GM03348 (cell line): Measurements from ENCODE around the gene KLF18.
"Not testable (repeated sequence)": the region's sequence is repeated elsewhere in the genome, so short reads cannot be mapped to it uniquely, and the experiment has no call there.

Experiments
- DNase-seq: peaks from one replicate; pipeline ENCODE4 v3.0.0; 2012; ENCODE audit warnings: low spot score

KLF18 gene

GRCh38 chr1:44141531-44141930 is at the start of gene KLF18:
Gene KLF18, minus strand, starts transcription at chr1:44141631. Its CDS starts 0 bp downstream, at chr1:44141631.
- DNase-seq, result no peak

GRCh38 chr1:44174630-44175029 is 33.2 kb upstream of the KLF18 start:
- no peak for DNase-seq

GRCh38 chr1:44170281-44170823 is 28.9 kb upstream of the KLF18 start:
- DNase-seq, result peak; percentile 39

- no peak for DNase-seq
These were observed 27.2 kb upstream of the KLF18 start for GRCh38 chr1:44168520-44169098.

GRCh38 chr1:44161546-44161945 is 20.1 kb upstream of the KLF18 start:
- no peak for DNase-seq

- no peak for DNase-seq
These were observed 17.4 kb upstream of the KLF18 start for GRCh38 chr1:44158871-44159270.

- no peak for DNase-seq
These were observed 16.5 kb upstream of the KLF18 start for GRCh38 chr1:44157903-44158302.

- DNase-seq, result no peak
These were observed 12.6 kb upstream of the KLF18 start for GRCh38 chr1:44154049-44154448.

GRCh38 chr1:44152692-44153091 is 11.3 kb upstream of the KLF18 start:
- no peak for DNase-seq

- no peak for DNase-seq
These were observed 10.4 kb upstream of the KLF18 start for GRCh38 chr1:44151808-44152207.

GRCh38 chr1:44151332-44151731 is 9.9 kb upstream of the KLF18 start:
- DNase-seq, result no peak

GRCh38 chr1:44147582-44147981 is 6.2 kb upstream of the KLF18 start:
- no peak for DNase-seq

GRCh38 chr1:44146536-44147361 is 5.3 kb upstream of the KLF18 start:
- DNase-seq, result no peak

- DNase-seq, result no peak
These were observed 3.7 kb upstream of the KLF18 start for GRCh38 chr1:44144962-44145756.

GRCh38 chr1:44139565-44139964 is 1.9 kb downstream of the KLF18 start:
- DNase-seq, result not testable (repeated sequence)

GRCh38 chr1:44138239-44138638 is 3.2 kb downstream of the KLF18 start:
- no peak for DNase-seq

- no peak for DNase-seq
These were observed 5.5 kb downstream of the KLF18 start for GRCh38 chr1:44135886-44136285.

GRCh38 chr1:44134071-44134920 is 7.1 kb downstream of the KLF18 start:
- no peak for DNase-seq

- DNase-seq, result no peak
These were observed 10.0 kb downstream of the KLF18 start for GRCh38 chr1:44131411-44131810.

- DNase-seq, result no peak
These were observed 11.6 kb downstream of the KLF18 start for GRCh38 chr1:44129616-44130500.
